ENCODE data around the gene CBX1.

CBX1 gene

GRCh38 chr17:48056246-48056745 lies 45.0 kb downstream of the CBX1 start:
- Histone ChIP-seq H3K9me3 (ENCODE audit: insufficient read depth, low read depth, low read length) (no peaks in the 10 kb centered on the region), H3K36me3 (ENCODE audit: insufficient read depth, low read length) (peaks cover 66% of the 10 kb centered on the region), H3K4me2 (ENCODE audit: low read depth, low read length, poor library complexity, severe bottlenecking) (peak overlapping the region; percentile 92), H3K4me1 (ENCODE audit: insufficient read depth, low read length, poor library complexity, severe bottlenecking) (peaks cover 46% of the 10 kb centered on the region), H4K20me1 (ENCODE audit: insufficient read depth, low read length, poor library complexity, severe bottlenecking) (peaks cover 61% of the 10 kb centered on the region), H3K4me3 (ENCODE audit: low read length, poor library complexity, severe bottlenecking) (peak overlapping the region; percentile 62), H2AFZ (ENCODE audit: low read length) (no peak overlapping the region), H3K9me2 (replicated peaks; ENCODE audit: low read depth, low read length) (no peaks in the 10 kb centered on the region), H3K9ac (ENCODE audit: low read depth, low read length, poor library complexity, severe bottlenecking) (peak overlapping the region; percentile 65), H3K79me2 (ENCODE audit: insufficient read depth, low read length) (peaks cover 81% of the 10 kb centered on the region), H3F3A (ENCODE audit: low read depth) (no peaks in the 10 kb centered on the region), H3K27me3 (ENCODE audit: insufficient read depth, low read length, poor library complexity, severe bottlenecking) (no peaks in the 10 kb centered on the region)
- no peak for TF ChIP-seq EZH2phosphoT487 (IDR thresholded peaks at IDR 0.05; ENCODE audit: borderline replicate concordance)
- no peak for TF ChIP-seq CTCF (conservative IDR thresholded peaks at IDR 0.05; ENCODE audit: low read length)

- H3K4me3 ChIP-seq (ENCODE audit: low read length, poor library complexity, severe bottlenecking), result peak overlapping the region; percentile 62
- H3K9me3 ChIP-seq (ENCODE audit: insufficient read depth, low read depth, low read length), result no peaks in the 10 kb centered on the region
- H3K9ac ChIP-seq (ENCODE audit: low read depth, low read length, poor library complexity, severe bottlenecking), result peak overlapping the region; percentile 65
- H3K27me3 ChIP-seq (ENCODE audit: insufficient read depth, low read length, poor library complexity, severe bottlenecking), result no peaks in the 10 kb centered on the region
- H2AFZ ChIP-seq (ENCODE audit: low read length), result no peak overlapping the region
- peaks cover 52% of the 10 kb centered on the region for H3K4me1 ChIP-seq (ENCODE audit: insufficient read depth, low read length, poor library complexity, severe bottlenecking)
- peaks cover 69% of the 10 kb centered on the region for H3K36me3 ChIP-seq (ENCODE audit: insufficient read depth, low read length)
- no peaks in the 10 kb centered on the region for H3F3A ChIP-seq (ENCODE audit: low read depth)
- no peaks in the 10 kb centered on the region for H3K9me2 ChIP-seq (replicated peaks; ENCODE audit: low read depth, low read length)
- peaks cover 87% of the 10 kb centered on the region for H3K79me2 ChIP-seq (ENCODE audit: insufficient read depth, low read length)
- no peak for TF ChIP-seq CTCF (conservative IDR thresholded peaks at IDR 0.05; ENCODE audit: low read length)
- no peak for TF ChIP-seq EZH2phosphoT487 (IDR thresholded peaks at IDR 0.05; ENCODE audit: borderline replicate concordance)
- H3K4me2 ChIP-seq (ENCODE audit: low read depth, low read length, poor library complexity, severe bottlenecking), result peak overlapping the region; percentile 92
- H4K20me1 ChIP-seq (ENCODE audit: insufficient read depth, low read length, poor library complexity, severe bottlenecking), result peaks cover 67% of the 10 kb centered on the region
Measured at GRCh38 chr17:48055531-48056245, 45.6 kb downstream of the CBX1 start.

- peaks cover 95% of the 10 kb centered on the region for H3K79me2 ChIP-seq (ENCODE audit: insufficient read depth, low read length)
- H3K9ac ChIP-seq (ENCODE audit: low read depth, low read length, poor library complexity, severe bottlenecking), result peak overlapping the region; percentile 81
- H3K9me2 ChIP-seq (replicated peaks; ENCODE audit: low read depth, low read length), result no peaks in the 10 kb centered on the region
- peaks cover 62% of the 10 kb centered on the region for H3K36me3 ChIP-seq (ENCODE audit: insufficient read depth, low read length)
- H3K4me2 ChIP-seq (ENCODE audit: low read depth, low read length, poor library complexity, severe bottlenecking), result peak overlapping the region; percentile 92
- TF ChIP-seq CTCF (conservative IDR thresholded peaks at IDR 0.05; ENCODE audit: low read length) (no peak), EZH2phosphoT487 (IDR thresholded peaks at IDR 0.05; ENCODE audit: borderline replicate concordance) (no peak)
- no peaks in the 10 kb centered on the region for H3F3A ChIP-seq (ENCODE audit: low read depth)
- no peaks in the 10 kb centered on the region for H3K9me3 ChIP-seq (ENCODE audit: insufficient read depth, low read depth, low read length)
- H3K27me3 ChIP-seq (ENCODE audit: insufficient read depth, low read length, poor library complexity, severe bottlenecking), result no peaks in the 10 kb centered on the region
- H4K20me1 ChIP-seq (ENCODE audit: insufficient read depth, low read length, poor library complexity, severe bottlenecking), result peaks cover 72% of the 10 kb centered on the region
- peaks cover 63% of the 10 kb centered on the region for H3K4me1 ChIP-seq (ENCODE audit: insufficient read depth, low read length, poor library complexity, severe bottlenecking)
- peak overlapping the region; percentile 81 for H3K4me3 ChIP-seq (ENCODE audit: low read length, poor library complexity, severe bottlenecking)
- no peak overlapping the region for H2AFZ ChIP-seq (ENCODE audit: low read length)
Measured at GRCh38 chr17:48054238-48055185, 46.8 kb downstream of the CBX1 start.
